GM21737 (cell line): Measurements from ENCODE around the gene SEC11A.
"Not testable (repeated sequence)": the region's sequence is repeated elsewhere in the genome, so short reads cannot be mapped to it uniquely, and the experiment has no call there.

Experiments
- ATAC-seq: cut with Tn5 transposase; IDR thresholded peaks from one replicate; pipeline ENCODE4 v1.9.1; 2021; ENCODE audit warnings: mild to moderate bottlenecking, moderate library complexity; ENCODE audit not compliant: unreplicated experiment

The SEC11A gene

DNA sequence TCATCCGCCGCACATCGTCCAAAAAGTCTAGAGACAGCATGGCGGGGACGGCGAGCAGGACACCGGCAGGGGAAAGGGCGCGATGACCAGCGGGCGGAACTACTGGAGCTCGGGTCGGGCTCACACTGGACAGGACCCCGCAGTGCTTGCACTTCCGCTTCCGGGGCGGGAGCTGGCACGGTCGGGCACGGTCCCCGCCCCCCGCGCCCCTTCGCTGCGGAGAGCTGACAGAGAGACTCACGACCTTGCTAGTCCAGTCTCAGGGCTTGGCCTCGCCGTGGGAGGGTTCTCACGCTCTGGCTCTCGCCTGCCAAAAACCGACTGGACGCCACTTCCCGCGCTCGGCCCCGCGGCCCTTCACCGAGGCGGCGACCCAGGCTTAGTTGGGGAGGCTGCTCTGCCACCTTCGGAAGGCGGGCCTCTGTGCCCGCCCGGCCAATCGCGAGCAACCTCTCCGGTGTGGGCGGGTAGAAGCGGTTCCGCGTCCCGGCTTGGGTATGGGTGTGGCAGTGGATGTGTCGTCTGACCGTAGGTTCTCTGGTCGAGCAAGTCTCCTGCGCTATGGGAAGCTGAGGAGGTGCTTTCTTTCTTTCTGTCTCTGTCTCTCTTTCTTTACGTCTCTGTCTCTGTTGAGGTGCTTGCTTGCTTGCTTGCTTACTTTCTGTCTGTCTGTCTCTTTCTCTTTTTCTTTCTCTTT, at the start of gene SEC11A:
SEC11A (minus strand) TSS at position 104 of the 697 bp plus-strand sequence; CDS start at position 40, 64 bp downstream.
- ATAC-seq, result peak; percentile 94

DNA sequence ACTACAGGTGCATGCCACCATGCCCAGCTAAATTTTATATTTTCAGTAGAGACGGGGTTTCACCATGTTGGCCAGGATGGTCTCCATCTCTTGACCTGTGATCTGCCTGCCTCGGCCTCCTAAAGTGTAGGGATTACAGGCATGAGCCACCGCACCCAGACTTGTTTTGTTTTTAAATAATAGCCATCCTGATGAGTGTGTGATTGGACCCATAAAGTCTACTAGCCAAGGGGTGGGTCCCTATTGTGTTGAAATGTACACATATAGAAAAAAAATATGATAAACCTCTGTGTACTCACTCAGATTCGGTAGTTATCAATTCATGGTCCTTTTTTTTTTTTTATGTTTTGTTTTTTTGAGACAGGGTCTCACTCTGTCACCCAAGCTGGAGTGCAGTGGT, 49.7 kb upstream of the SEC11A start:
- ATAC-seq, result no peak

DNA sequence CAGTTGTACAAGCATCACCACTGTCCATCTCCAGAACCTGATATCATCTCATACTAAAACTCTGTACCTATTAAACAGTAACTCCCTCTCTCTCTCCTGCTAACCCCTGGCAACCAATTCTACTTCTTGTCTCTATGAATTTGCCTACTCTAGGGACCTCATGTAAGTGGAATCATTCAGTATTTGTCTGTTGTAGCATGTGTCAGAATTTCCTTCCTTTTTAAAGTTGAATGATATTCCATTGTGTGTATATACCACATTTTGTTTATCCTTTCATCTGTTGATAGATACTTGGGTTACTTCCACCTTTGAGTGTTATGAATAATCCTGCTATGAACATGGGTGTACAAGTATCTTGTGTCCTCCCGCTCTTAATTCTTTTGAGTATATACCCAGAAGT, 49.0 kb upstream of the SEC11A start:
- no peak for ATAC-seq

DNA sequence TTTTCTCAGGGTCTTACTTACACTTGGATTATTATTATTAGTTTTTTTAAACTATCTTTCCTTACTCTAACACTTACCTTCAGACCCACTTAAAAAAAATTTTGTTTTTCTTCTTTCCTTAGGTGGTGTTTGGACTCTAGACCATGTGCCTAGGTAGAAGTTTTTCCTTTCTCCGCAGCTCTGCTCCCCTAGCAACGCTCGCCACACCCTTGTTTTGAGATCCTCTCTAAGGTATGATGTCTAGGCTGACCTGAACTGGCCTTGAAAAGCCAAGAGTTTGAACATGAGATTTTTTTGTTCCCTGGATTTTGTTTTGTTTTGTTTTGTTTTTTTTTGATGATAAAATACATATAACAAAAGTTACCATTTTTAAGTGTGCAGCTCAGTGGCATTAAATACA, 48.6 kb upstream of the SEC11A start:
- ATAC-seq, result no peak

DNA sequence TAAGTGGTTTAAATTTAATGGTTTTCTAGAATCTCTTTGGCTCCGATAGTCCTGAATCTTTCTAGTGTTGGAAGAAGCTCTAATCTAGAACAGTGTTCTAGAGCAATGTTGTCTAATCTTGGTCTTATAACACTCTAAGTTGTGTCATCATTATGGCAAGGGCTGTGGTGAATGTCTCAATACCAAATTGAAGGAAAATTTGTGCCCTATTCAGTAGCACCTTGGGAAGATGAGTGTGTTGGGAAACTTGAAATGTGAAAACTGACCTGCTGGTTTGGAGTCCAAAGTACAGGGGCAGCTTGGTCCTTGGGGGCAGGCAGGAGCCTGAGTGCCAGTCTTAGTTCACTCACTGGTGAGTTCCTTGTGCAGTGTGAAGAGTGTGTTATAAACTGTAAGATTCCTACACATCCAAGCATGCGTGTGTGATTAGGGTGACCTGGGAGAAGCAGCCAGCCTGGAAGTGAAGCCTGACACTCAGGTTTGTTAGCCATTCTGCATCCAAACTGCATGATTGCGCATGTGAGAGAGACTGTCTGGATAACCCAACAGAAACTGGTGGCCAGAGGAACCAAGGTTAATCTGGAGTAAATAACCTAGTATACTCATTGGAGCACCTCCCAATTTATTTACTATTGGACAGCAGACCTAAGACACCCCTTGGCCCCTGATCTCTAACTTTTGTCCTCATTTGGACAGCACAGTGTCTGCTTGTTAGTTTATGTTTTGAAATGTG, 47.1 kb upstream of the SEC11A start:
- ATAC-seq, result no peak

DNA sequence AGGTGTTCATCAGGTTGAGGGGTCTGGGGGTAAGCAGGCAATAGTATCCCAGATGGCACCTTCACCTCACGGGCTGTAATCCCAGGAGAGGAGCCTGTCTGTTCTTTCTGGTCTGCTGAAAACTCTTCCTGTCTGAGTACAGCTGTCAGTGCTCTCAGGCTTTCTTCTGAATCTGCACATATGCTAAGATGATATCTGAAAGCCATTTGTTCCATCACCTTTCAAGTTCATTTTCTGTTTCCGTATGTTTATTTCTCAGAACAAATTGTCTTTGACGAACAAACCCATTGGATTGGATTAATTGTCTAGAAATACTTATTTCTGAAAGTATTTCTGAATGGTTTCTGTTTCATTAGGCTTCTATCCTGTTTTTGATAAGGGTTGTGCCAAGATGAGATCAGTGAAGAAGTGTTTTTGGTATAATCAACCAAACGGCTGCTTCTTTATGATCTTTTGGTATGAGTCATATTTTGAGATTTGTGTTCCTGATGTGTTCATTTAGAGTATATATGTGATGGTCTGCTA, 45.7 kb upstream of the SEC11A start:
- ATAC-seq, result no peak

DNA sequence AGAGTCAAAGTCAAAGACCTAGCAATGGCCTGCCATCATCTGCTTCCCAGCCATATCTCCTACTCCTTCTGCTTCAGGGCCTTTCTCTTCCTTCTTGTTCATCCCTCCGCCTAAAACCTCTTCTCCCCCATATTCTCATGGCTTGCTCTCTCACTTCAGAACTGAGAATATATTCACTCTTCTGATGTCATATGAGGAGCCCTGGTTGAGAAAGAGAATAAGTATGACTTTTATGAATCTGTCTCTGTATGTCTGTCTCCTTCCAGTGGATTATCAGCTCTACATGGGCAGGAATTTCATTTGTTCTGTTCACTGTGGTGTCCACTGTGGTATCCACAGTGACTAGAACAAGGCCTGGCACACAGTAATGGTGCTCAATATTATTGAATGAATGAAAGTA, 44.3 kb upstream of the SEC11A start:
- no peak for ATAC-seq

DNA sequence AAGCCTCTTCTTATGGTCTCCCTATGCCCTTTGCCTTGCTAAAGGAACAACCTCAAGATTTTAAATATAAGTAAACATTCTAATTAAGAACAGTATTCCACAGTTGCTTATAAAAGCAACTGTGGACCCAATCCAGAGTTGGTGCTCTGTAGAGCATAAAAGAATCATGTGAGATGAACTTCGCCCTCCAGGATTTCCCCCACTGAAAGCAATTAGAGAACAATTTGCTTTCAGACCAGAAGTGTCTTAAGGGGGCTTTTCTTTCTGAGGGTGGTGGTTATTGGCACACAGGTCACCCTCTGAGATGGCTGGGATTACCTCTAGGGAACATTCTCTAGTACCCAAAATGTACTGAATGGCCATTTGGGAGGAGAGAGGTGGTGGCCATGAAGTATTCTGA, 43.1 kb upstream of the SEC11A start:
- no peak for ATAC-seq

DNA sequence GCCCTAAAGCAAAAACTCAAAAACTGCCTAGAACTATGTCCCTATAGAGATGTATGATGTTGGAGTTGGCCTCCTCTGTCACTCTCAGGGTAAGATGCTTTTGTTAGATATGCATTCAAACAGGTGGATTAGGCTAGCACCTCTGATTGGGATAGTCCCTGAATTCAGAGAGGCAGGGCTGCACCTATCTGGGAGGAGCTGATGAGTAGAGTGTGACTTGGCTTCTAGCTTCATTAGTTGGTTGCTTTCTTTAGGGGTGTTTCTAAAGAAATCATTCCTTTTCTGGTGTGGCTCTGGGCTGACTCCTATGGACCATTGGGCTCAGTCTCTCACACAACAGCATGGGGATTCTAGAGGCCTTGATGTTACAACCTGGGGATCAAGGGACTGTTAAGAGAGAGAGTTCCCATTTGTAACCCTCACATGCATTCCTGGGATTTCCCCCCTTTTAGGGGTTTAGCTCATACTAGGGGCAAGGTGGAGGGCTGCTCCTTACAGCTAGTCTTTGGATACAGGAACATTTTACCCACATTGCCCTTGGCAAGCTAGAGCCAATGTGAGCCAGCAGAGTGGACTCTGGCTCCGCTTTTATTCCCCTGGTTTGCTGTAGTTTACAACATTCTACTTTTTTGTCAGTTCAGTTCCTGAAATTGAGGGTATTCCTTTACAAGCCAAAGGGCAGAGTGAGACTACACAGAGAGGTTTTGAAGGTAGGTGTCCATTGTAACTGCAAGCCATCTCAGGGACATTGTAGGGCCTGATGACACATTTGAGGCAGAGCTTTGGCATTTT, 40.0 kb upstream of the SEC11A start:
- ATAC-seq, result no peak

DNA sequence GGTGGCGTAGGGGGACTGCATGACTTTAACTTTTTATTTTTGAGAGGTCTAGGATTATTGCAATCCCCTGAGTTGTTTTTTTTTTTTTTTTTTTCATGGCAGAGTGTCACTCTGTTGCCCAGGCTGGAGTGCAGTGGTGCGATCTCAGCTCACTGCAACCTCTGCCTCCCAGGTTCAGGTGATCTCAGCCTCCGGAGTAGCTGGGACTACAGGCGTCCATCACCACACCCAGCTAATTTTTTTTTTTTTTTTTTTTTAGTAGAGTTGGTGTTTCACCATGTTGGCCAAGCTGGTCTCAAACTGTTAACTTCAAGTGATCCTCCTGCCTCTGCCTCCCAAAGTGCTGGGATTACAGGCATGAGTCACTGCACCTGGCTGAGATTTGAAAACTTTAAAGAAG, 39.0 kb upstream of the SEC11A start:
- not testable (repeated sequence) for ATAC-seq

DNA sequence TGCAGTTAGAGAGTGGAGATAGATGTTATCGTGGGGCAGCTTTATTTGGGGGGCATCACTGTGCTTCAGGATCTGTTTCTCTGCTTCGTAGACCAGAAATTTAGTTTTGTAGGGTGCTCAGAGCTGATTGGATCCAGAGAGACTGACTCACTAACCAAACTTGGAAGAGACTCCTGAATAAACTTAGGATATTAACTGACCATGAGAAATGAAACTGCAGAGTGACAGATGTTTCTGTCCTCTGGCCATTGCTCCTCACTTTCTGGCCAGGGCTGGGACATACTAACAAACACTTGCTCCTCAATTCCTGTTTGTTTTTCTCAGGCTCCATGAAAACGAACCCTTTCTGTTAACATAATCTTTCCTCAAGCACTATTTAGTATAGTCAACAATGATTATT, 36.8 kb upstream of the SEC11A start:
- ATAC-seq, result no peak

DNA sequence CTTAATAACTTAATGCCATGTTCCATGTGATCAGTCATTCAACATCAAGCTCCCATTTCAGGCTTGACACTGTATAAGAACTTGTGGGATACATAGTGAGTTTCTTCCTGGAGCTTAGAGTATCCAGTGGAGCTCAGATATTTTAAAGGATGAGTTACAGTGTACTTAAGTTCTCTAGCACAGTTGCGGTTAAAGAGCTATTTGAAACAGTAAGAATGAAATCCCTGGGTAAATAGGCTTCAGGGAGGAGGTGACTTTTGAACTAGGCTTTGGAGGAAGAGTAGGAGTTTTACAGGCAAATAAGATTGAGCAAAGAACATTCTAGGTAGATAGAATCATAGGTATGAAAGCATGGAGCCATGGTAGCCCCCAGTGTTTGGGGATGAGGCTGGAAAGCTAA, 36.3 kb upstream of the SEC11A start:
- ATAC-seq, result no peak

DNA sequence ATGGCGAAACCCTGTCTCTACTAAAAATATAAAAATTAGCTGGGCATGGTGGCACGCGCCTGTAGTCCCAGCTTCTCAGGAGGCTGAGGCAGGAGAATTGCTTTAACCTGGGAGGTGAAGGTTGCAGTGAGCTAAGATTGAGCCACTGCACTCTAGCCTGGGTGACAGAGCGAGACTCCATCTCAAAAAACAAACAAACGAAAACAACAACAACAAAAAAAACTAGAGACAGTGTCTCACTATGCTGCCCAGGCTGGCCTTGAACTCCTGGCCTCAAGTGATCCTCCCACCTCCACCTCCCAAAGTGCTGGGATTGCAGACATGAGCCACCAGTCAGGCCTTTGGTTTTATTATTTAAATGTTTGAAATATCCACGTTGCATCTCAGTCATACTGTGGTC, 35.8 kb upstream of the SEC11A start:
- ATAC-seq, result not testable (repeated sequence)

DNA sequence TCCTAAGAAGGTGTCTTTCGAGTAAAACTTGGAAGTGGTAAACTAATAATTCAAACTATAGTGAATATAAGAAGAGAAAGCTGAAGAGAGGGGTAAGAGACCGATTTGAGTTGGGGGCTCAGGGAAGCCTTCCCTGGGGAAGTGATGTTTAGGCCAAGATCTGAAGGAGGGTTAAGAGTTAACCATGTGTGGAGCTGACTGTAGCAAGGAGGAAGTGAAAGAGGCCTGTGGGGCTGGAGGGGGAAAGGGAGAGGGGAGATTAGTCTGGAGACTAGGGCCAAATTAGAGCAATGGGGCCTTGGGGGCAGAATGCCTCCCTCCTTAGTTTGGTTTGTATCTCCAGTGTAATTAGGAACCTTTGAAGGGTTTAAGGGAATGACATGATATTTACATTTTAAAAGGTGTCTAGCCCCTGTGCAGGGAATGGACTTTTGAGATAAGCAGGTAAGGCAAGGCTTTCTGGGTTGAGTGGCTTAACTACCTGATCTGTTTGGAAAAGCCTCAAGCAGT, 34.7 kb upstream of the SEC11A start:
- ATAC-seq, result peak; percentile 21

DNA sequence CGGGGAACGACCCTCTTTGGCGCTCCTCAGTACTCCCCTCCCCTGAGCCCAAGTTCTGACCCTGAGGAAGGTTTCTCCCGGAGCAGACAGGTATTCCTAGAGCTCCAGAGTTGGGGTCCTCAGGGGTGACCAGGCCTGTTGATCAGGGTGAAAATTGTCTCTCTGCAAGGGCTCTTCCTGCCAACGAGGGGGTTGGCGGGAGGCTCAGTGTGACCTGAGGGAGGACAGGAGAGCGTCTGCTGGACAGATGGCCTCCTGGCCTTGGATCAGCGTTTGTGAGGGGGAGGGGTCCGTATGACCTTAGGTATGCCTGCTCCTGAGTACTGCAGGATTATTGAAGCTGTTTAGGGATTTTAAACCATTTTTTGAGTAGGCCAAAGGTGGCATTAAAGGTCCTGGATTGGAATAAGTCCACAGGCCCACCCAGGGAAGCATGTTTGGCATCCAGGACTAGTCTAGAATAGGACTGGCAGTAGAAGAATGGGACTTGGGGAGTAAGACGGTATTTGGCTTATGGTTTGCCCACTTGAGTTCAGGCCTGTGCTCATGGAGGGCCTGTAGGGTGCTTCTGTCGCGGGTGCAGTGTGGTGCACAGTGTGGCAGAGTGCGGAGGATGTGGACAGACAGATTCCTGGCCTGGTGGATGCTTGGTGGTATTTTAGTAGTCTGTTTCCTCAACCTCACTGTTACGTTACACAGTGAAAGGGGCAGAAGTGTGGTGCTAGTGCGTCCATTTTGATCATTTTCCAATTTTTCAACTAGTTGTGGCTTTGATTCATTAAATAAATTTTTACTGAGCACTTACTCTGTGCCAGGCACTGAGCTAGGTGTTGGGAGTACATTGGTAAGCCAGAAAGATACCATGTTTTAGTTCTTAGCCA, 33.4 kb upstream of the SEC11A start:
- ATAC-seq, result peak; percentile 12

DNA sequence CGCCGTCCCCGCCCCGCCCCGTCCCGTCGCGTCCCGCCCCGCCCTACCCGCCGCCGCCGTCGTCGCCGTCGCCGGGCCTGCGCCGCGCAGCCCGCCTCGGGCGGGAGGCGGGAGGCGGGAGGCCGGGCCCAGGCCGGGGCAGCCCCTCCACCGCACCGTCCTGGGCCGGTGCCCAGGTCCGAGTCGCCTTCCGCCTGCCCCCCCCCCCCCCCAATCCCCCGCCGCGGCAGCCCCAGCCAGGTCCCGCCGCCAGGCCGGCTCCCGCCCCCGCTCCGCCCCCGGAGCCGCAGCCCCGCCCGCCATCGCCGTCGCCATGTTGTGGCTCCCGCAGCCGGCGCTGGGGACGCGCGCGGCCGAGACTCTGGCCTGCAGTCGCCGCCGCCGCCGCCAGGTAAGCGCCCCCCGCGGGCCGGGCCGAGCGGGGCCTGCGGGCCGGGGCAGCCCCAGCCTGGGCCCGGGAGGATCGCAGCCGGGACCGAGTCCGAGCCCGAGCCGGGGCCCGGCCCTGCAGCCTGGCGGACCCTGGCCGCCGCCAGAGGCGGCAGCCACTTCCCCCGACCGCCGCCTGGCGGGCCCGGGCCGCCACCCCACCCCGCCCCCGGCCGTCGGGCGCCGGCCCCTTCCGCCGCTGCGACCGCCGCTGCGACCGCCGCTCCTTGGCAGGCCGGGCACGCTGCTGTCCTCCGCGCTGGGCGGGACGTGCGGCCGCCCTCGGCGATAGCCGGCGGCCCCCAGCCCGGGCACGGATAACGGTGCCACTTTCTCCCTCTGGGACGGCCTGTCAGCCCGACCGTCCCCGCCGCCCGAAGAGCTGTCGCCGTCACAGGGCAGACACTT, 32.6 kb upstream of the SEC11A start, which contains the start of gene ZNF592:
ZNF592 (plus strand) TSS at position 319 of the 837 bp plus-strand sequence. CDS start 34,084 bp downstream, outside the sequence.
- peak; percentile 46 for ATAC-seq

DNA sequence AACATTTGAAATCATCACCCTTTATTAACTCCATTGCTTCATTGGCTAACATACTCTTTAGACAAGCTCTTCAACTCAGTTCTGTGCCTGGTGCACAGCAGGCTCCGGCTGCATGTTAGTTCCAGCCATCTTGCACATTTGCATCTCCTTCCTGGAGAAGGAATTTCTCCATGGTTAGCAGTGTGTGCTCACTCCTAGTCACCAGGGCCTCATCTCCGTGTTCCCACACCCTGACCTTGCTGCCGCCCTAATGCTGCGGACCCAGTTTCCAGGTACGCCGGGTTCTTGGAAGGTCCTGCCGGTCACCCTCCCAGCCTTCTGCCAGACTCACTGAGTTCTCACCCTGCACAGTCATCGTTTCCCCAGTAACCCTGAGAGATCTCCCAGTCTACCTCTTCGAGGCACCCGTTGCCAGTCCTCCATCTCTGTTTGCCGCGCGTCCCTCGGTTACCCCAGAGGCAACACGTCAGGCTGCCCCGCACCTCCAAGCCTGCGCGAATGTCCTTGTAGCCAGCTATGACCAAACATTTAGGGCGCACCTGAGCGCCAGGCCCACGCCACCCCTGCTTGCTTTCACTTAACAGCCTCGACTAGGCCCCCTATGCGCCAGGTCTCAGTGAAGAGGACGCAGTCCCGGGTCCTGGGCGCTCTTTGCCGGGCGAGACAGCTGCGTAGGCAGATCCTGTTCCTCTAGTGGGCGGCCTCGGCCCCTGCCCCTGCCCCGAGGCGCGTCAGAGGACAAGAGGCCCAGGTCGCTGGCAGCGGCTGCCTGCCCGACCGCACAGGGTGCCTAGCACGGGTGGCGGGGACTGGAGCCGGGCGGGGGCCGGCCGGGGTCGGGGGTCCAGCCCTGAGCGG, 31.7 kb upstream of the SEC11A start:
- ATAC-seq, result peak; percentile 36

DNA sequence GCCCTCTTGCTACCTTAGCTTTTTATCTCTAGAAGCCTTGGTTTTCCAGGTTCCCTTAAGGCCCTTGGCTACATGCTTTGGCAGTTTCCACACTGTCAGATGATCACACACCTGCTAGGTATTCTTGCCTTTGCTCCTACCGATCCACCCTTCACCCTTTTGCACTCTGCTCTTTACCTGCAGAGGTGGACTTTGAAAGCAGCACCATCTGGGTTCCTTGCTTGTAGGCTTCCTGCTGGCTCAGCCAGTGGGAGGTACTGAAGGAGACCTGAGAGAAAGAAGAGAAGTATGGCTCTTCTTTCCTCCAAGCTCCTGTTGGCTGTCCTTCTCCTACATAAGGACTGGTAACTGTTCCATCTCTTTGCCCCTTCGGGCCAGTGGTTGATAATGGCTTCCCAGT, 25.2 kb upstream of the SEC11A start:
- no peak for ATAC-seq
